Stomach (tissue), 4 donors: Measurements from ENCODE around the gene ACAP3.

Experiments used
- CTCF ChIP-seq, 7 experiments: fragments of 450-650 bp in 4 of 7; fragments of 200-600 bp in 3 of 7; sonication (generic) in 3 of 7; IDR thresholded peaks; one replicate each; pipeline ENCODE4 v1.5.1; 2016 to 2019; ENCODE audit warnings: antibody characterized with exemption in 7 of 7, control low read depth in 2 of 7, mild to moderate bottlenecking in 1 of 7
- POLR2A ChIP-seq, 4 donors: fragments of 450-650 bp; IDR thresholded peaks; one replicate each; pipeline ENCODE4 v1.6.1; 2016; ENCODE audit warnings: antibody characterized with exemption in 4 of 4, control low read depth in 2 of 4, mild to moderate bottlenecking in 1 of 4, moderate library complexity in 1 of 4

- no peak for TF ChIP-seq POLR2A (IDR thresholded peaks at IDR 0.05)
- TF ChIP-seq CTCF (IDR thresholded peaks at IDR 0.05) = no peak
These were observed 25.2 kb upstream of the ACAP3 start for GRCh38 chr1:1332774-1333480.
